ENCODE measurements around the gene CACNA1C.

CACNA1C gene

GRCh38 chr12:2692080-2692479 lies 639.3 kb downstream of the CACNA1C start:
- peak overlapping the region; percentile 51 for H3K4me2 ChIP-seq (ENCODE audit: low read length)
- H3K4me1 ChIP-seq (ENCODE audit: control insufficient read depth, low read length), result peaks cover 22% of the 10 kb centered on the region
- no peaks in the 10 kb centered on the region for H3K36me3 ChIP-seq (ENCODE audit: control insufficient read depth, low read length)
- no peaks in the 10 kb centered on the region for H4K20me1 ChIP-seq (ENCODE audit: control insufficient read depth, insufficient read depth, low read depth, low read length)
- no peak overlapping the region for H3K27ac ChIP-seq (ENCODE audit: low read depth, low read length)
- no peaks in the 10 kb centered on the region for H3F3A ChIP-seq (ENCODE audit: control insufficient read depth, insufficient read depth)
- H3K4me3 ChIP-seq (ENCODE audit: low read length), result peak overlapping the region; percentile 65
- TF ChIP-seq CTCF (IDR thresholded peaks at IDR 0.05; ENCODE audit: low read depth, low read length, poor library complexity, severe bottlenecking) (no peak), EZH2phosphoT487 (IDR thresholded peaks at IDR 0.05; ENCODE audit: borderline replicate concordance, low read length) (no peak)
- H3K9me2 ChIP-seq (replicated peaks; ENCODE audit: control insufficient read depth, low read length), result no peaks in the 10 kb centered on the region
- H3K79me2 ChIP-seq (ENCODE audit: control insufficient read depth, low read length), result no peaks in the 10 kb centered on the region
- H3K27me3 ChIP-seq (ENCODE audit: control insufficient read depth, low read length), result peaks cover 47% of the 10 kb centered on the region
- H3K9me3 ChIP-seq (ENCODE audit: control insufficient read depth, insufficient read depth, low read length), result no peaks in the 10 kb centered on the region

GRCh38 chr12:2693244-2693860 lies 640.6 kb downstream of the CACNA1C start:
- Histone ChIP-seq H3K4me3 (ENCODE audit: low read length) (no peak overlapping the region), H3K9me3 (ENCODE audit: control insufficient read depth, insufficient read depth, low read length) (no peaks in the 10 kb centered on the region), H3K9me2 (replicated peaks; ENCODE audit: control insufficient read depth, low read length) (no peaks in the 10 kb centered on the region), H3K79me2 (ENCODE audit: control insufficient read depth, low read length) (no peaks in the 10 kb centered on the region), H3K36me3 (ENCODE audit: control insufficient read depth, low read length) (no peaks in the 10 kb centered on the region), H3K4me2 (ENCODE audit: low read length) (peak overlapping the region; percentile 1; the same call in 1 of the 2 replicates), H3K27me3 (ENCODE audit: control insufficient read depth, low read length) (peaks cover 51% of the 10 kb centered on the region), H3F3A (ENCODE audit: control insufficient read depth, insufficient read depth) (no peaks in the 10 kb centered on the region), H3K4me1 (ENCODE audit: control insufficient read depth, low read length) (peaks cover 22% of the 10 kb centered on the region), H4K20me1 (ENCODE audit: control insufficient read depth, insufficient read depth, low read depth, low read length) (no peaks in the 10 kb centered on the region), H3K27ac (ENCODE audit: low read depth, low read length) (no peak overlapping the region)
- TF ChIP-seq CTCF (IDR thresholded peaks at IDR 0.05; ENCODE audit: low read depth, low read length, poor library complexity, severe bottlenecking) (no peak), EZH2phosphoT487 (IDR thresholded peaks at IDR 0.05; ENCODE audit: borderline replicate concordance, low read length) (no peak)

GRCh38 chr12:2693980-2694610 lies 641.3 kb downstream of the CACNA1C start:
- H3K36me3 ChIP-seq (ENCODE audit: control insufficient read depth, low read length), result no peaks in the 10 kb centered on the region
- H3K79me2 ChIP-seq (ENCODE audit: control insufficient read depth, low read length), result no peaks in the 10 kb centered on the region
- no peaks in the 10 kb centered on the region for H3K9me2 ChIP-seq (replicated peaks; ENCODE audit: control insufficient read depth, low read length)
- H3K27me3 ChIP-seq (ENCODE audit: control insufficient read depth, low read length), result peaks cover 51% of the 10 kb centered on the region
- H3K9me3 ChIP-seq (ENCODE audit: control insufficient read depth, insufficient read depth, low read length), result no peaks in the 10 kb centered on the region
- H3F3A ChIP-seq (ENCODE audit: control insufficient read depth, insufficient read depth), result no peaks in the 10 kb centered on the region
- TF ChIP-seq EZH2phosphoT487 (IDR thresholded peaks at IDR 0.05; ENCODE audit: borderline replicate concordance, low read length) (no peak), CTCF (IDR thresholded peaks at IDR 0.05; ENCODE audit: low read depth, low read length, poor library complexity, severe bottlenecking) (no peak)
- H3K4me2 ChIP-seq (ENCODE audit: low read length), result no peak overlapping the region
- no peak overlapping the region for H3K4me3 ChIP-seq (ENCODE audit: low read length)
- no peaks in the 10 kb centered on the region for H4K20me1 ChIP-seq (ENCODE audit: control insufficient read depth, insufficient read depth, low read depth, low read length)
- no peak overlapping the region for H3K27ac ChIP-seq (ENCODE audit: low read depth, low read length)
- H3K4me1 ChIP-seq (ENCODE audit: control insufficient read depth, low read length), result peaks cover 22% of the 10 kb centered on the region

All from DOHH2 (cell line).